Neural cell (in vitro differentiated cells): Measurements from ENCODE around the gene IMMP1L.

Experiments used
- CTCF ChIP-seq: fragments of 450-650 bp; IDR thresholded peaks from 2 replicates; pipeline ENCODE4 v1.5.1; 2014; ENCODE audit warnings: antibody characterized with exemption, mild to moderate bottlenecking, moderate library complexity; ENCODE audit not compliant: poor library complexity, severe bottlenecking
- EZH2 ChIP-seq: fragments of 200-600, 300-800 bp; shearing (Covaris generic), sonication (generic); IDR thresholded peaks from 2 replicates; pipeline ENCODE4 v1.6.1; 2014; ENCODE audit warnings: antibody characterized with exemption, low read length, borderline replicate concordance, mild to moderate bottlenecking; ENCODE audit not compliant: insufficient read depth, poor library complexity, severe bottlenecking
- RAD21 ChIP-seq: fragments of 450-650 bp; conservative IDR thresholded peaks from 2 replicates; pipeline ENCODE4 v1.6.1; 2014; ENCODE audit warnings: antibody characterized with exemption, mild to moderate bottlenecking, moderate library complexity
- REST ChIP-seq: IDR thresholded peaks from 2 replicates; pipeline ENCODE4 v1.6.1; 2012; ENCODE audit warnings: borderline replicate concordance
- SMC3 ChIP-seq: fragments of 450-650 bp; conservative IDR thresholded peaks from 2 replicates; pipeline ENCODE4 v1.6.1; 2014; ENCODE audit warnings: antibody characterized with exemption, mild to moderate bottlenecking, moderate library complexity; ENCODE audit not compliant: poor library complexity
- TAF1 ChIP-seq: IDR thresholded peaks from 2 replicates; pipeline ENCODE4 v1.6.1; 2012; ENCODE audit warnings: low read depth

GRCh38 chr11:31542862-31543261, 33.4 kb upstream of the IMMP1L start:
- TF ChIP-seq CTCF, result no peak
- no peak for TF ChIP-seq RAD21
- TF ChIP-seq EZH2, result no peak
- no peak for TF ChIP-seq TAF1
- no peak for TF ChIP-seq REST
- TF ChIP-seq SMC3, result no peak
